Choroid plexus epithelial cell (primary cell): ENCODE results near the gene TFEB.
"Not testable (repeated sequence)": the region's sequence is repeated elsewhere in the genome, so short reads cannot be mapped to it uniquely, and the experiment has no call there.

Experiments used
- DNase-seq: peaks from one replicate; pipeline ENCODE4 v3.0.0-alpha.2; 2010; ENCODE audit warnings: low read depth
- H3K4me3 ChIP-seq: 2 replicates; pipeline ENCODE4 v1.5.1; 2011; ENCODE audit warnings: low read depth, mild to moderate bottlenecking, control low read depth, low read length, moderate library complexity
- CTCF ChIP-seq: conservative IDR thresholded peaks from 2 replicates; pipeline ENCODE4 v1.5.1; 2011; ENCODE audit warnings: low read depth, mild to moderate bottlenecking, control low read depth, inconsistent platforms, low read length, moderate library complexity

The TFEB gene

GRCh38 chr6:41770381-41771057, 35.1 kb upstream of the TFEB start:
- TF ChIP-seq CTCF, result no peak
- no peak for DNase-seq
- no peak overlapping the region for H3K4me3 ChIP-seq

- H3K4me3 ChIP-seq, result no peak overlapping the region
- no peak for TF ChIP-seq CTCF
- DNase-seq, result no peak
Observed at GRCh38 chr6:41769376-41769775, 34.0 kb upstream of the TFEB start.

- DNase-seq, result no peak
- H3K4me3 ChIP-seq, result no peak overlapping the region
- no peak for TF ChIP-seq CTCF
Observed at GRCh38 chr6:41768545-41769308, 33.3 kb upstream of the TFEB start.

- TF ChIP-seq CTCF, result no peak
- DNase-seq, result peak; percentile 70
- no peak overlapping the region for H3K4me3 ChIP-seq
Observed at GRCh38 chr6:41767112-41767833, 31.9 kb upstream of the TFEB start.

GRCh38 chr6:41766043-41766664, 30.7 kb upstream of the TFEB start:
- DNase-seq, H3K4me3 ChIP-seq: not testable (repeated sequence)

- no peak overlapping the region for H3K4me3 ChIP-seq
- no peak for DNase-seq
- no peak for TF ChIP-seq CTCF
Observed at GRCh38 chr6:41763470-41763869, 28.1 kb upstream of the TFEB start.
